Measurements from ENCODE around the gene FFAR3.

DNA sequence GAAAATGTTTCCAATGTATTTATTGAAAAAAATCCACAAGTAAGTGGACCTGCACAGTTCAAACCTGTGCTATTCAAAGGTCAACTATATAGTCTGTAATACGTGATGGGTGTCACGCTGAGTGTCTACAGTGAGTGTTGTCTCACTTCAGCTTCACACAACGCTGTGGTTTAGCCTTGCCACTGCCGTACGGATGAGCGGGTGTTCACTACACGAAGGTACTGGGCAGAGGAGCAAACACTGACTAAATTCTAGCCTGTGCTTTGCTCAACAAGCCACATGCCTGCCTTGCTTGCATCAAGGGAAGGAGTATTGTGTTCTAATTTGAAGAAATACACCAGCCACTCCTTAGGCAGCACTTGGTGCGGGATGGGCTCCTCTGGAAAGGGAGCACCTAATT is 3.4 kb upstream of the FFAR3 start:
- TF ChIP-seq POLR2AphosphoS5 (IDR thresholded peaks at IDR 0.05; ENCODE audit: insufficient read depth, low read depth, low read length) (no peak), EZH2 (IDR thresholded peaks at IDR 0.05; ENCODE audit: borderline replicate concordance, low read depth, low read length, severe bottlenecking) (no peak), POLR2A (IDR thresholded peaks at IDR 0.05; ENCODE audit: low read depth, low read length) (no peak), FOS (IDR thresholded peaks at IDR 0.05; ENCODE audit: borderline replicate concordance, insufficient read depth, low read length) (no peak), JUN (IDR thresholded peaks at IDR 0.05; ENCODE audit: borderline replicate concordance, insufficient read depth, insufficient read length, low read depth) (no peak), MYC (IDR thresholded peaks at IDR 0.05; ENCODE audit: low read depth, low read length) (no peak)
- TF ChIP-seq, protein P1, sequence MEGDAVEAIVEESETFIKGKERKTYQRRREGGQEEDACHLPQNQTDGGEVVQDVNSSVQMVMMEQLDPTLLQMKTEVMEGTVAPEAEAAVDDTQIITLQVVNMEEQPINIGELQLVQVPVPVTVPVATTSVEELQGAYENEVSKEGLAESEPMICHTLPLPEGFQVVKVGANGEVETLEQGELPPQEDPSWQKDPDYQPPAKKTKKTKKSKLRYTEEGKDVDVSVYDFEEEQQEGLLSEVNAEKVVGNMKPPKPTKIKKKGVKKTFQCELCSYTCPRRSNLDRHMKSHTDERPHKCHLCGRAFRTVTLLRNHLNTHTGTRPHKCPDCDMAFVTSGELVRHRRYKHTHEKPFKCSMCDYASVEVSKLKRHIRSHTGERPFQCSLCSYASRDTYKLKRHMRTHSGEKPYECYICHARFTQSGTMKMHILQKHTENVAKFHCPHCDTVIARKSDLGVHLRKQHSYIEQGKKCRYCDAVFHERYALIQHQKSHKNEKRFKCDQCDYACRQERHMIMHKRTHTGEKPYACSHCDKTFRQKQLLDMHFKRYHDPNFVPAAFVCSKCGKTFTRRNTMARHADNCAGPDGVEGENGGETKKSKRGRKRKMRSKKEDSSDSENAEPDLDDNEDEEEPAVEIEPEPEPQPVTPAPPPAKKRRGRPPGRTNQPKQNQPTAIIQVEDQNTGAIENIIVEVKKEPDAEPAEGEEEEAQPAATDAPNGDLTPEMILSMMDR (IDR thresholded peaks at IDR 0.05; ENCODE audit: extremely low read depth in 1 of 2, insufficient read depth in 1 of 2, low read depth in 1 of 2, low read length in 2 of 2), result no peak
- TF ChIP-seq, protein P2, sequence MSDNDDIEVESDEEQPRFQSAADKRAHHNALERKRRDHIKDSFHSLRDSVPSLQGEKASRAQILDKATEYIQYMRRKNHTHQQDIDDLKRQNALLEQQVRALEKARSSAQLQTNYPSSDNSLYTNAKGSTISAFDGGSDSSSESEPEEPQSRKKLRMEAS (IDR thresholded peaks at IDR 0.05; ENCODE audit: insufficient read depth, insufficient read length), result no peak

All from endothelial cell of umbilical vein (primary cell).